ENCODE results near the gene PIBF1.

GRCh38 chr13:72834601-72835000 is 52.7 kb downstream of the PIBF1 start:
- TF ChIP-seq, protein P1, sequence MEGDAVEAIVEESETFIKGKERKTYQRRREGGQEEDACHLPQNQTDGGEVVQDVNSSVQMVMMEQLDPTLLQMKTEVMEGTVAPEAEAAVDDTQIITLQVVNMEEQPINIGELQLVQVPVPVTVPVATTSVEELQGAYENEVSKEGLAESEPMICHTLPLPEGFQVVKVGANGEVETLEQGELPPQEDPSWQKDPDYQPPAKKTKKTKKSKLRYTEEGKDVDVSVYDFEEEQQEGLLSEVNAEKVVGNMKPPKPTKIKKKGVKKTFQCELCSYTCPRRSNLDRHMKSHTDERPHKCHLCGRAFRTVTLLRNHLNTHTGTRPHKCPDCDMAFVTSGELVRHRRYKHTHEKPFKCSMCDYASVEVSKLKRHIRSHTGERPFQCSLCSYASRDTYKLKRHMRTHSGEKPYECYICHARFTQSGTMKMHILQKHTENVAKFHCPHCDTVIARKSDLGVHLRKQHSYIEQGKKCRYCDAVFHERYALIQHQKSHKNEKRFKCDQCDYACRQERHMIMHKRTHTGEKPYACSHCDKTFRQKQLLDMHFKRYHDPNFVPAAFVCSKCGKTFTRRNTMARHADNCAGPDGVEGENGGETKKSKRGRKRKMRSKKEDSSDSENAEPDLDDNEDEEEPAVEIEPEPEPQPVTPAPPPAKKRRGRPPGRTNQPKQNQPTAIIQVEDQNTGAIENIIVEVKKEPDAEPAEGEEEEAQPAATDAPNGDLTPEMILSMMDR (IDR thresholded peaks at IDR 0.05): no peak
- no peak for TF ChIP-seq POLR2A (IDR thresholded peaks at IDR 0.05)

All from tibial nerve (tissue), 3 donors.